ENCODE data around the gene SYNPO2L.

GRCh38 chr10:73647875-73648651 is 7.8 kb downstream of the SYNPO2L start:
- TF ChIP-seq ZNF347 (CRISPR knock-in tag; IDR thresholded peaks at IDR 0.05; ENCODE audit: low read depth): no peak
- no peak for TF ChIP-seq POLR2A (conservative IDR thresholded peaks at IDR 0.05)
- TF ChIP-seq EZH2 (IDR thresholded peaks at IDR 0.05; ENCODE audit: borderline replicate concordance, low read depth, low read length): no peak
- TF ChIP-seq CTCF (IDR thresholded peaks at IDR 0.05 in 2 of 3, conservative IDR thresholded peaks at IDR 0.05 in 1 of 3; ENCODE audit: insufficient read depth in 2 of 3, low read depth in 1 of 3, low read length in 3 of 3): no peak
- TF ChIP-seq WHSC1 (IDR thresholded peaks at IDR 0.05; ENCODE audit: low read length): no peak
- TF ChIP-seq BRCA1 (IDR thresholded peaks at IDR 0.05): no peak
- TF ChIP-seq BRCA1 (CRISPR knock-in tag; IDR thresholded peaks at IDR 0.05): no peak
- TF ChIP-seq MNT (conservative IDR thresholded peaks at IDR 0.05): no peak
- no peak for TF ChIP-seq SMARCE1 (IDR thresholded peaks at IDR 0.05)
- no peak for TF ChIP-seq CREB3L1 (IDR thresholded peaks at IDR 0.05; ENCODE audit: borderline replicate concordance, low read depth)
